Mucosa of descending colon (tissue), 3 donors: ENCODE results near the gene ELN. TPM values are rescaled to one million over a fixed set of nuclear protein-coding genes. Genes with fewer than 3 reads are reported as not detected.

Source experiments
- ATAC-seq: fragments of 200-7000 bp; cut with Tn5 transposase; one replicate; pipeline ENCODE4 v1.9.1; 2020; ENCODE audit warnings: mild to moderate bottlenecking, moderate library complexity
- DNase-seq, 3 donors: peaks; one replicate each; pipeline ENCODE4 v3.0.0-alpha.2; 2020
- H3K36me3 ChIP-seq: fragments of 200-600 bp; one replicate; pipeline ENCODE4 v1.8.0; 2021; ENCODE audit warnings: low read depth, mild to moderate bottlenecking
- H3K4me1 ChIP-seq: fragments of 200-600 bp; one replicate; pipeline ENCODE4 v1.8.0; 2021; ENCODE audit warnings: low read depth, mild to moderate bottlenecking
- H3K4me3 ChIP-seq: fragments of 200-600 bp; one replicate; pipeline ENCODE4 v1.8.0; 2021; ENCODE audit warnings: mild to moderate bottlenecking
- H3K9me3 ChIP-seq: fragments of 200-600 bp; one replicate; pipeline ENCODE4 v1.8.0; 2021; ENCODE audit warnings: mild to moderate bottlenecking
- intact Hi-C, 2 donors: fragments of 100-400 bp; cut with DNase I in 1 of 2; cut with micrococcal nuclease in 1 of 2; formaldehyde crosslinking; loops; one replicate each; pipeline versions ENCODE4 v1.11.0 to v1.11.1; 2022; cut with DNase I, micrococcal nuclease
- total RNA-seq, 3 donors: library from RNA; stranded (reverse); fragmentation: NEBNext Ultra II Directional in 2 of 3; extraction: Animal tissue kit (Norgen Biotek cat#: 25700) in 2 of 3; gene quantifications; one replicate each; pipeline versions ENCODE4 v1.2.1 to v1.2.4, GENCODE V29; 2021 to 2023
- TF ChIP-seq, protein P1 (sequence below): fragments of 200-600 bp; IDR thresholded peaks from one replicate; pipeline ENCODE4 v1.8.0; 2022; ENCODE audit warnings: antibody characterized with exemption, mild to moderate bottlenecking
- donor health status: DM: no; HTN: no; CAD: no; lungs with moderate emphysema.
- donor health status: DM: no; HTN: no; CAD: no.
- donor health status: DM: no; HTN: yes; CAD: no.

The ELN gene
- total RNA-seq, 3 donors from 2014 or later = 5.0 to 43.4 (median 20.5) TPM

DNA sequence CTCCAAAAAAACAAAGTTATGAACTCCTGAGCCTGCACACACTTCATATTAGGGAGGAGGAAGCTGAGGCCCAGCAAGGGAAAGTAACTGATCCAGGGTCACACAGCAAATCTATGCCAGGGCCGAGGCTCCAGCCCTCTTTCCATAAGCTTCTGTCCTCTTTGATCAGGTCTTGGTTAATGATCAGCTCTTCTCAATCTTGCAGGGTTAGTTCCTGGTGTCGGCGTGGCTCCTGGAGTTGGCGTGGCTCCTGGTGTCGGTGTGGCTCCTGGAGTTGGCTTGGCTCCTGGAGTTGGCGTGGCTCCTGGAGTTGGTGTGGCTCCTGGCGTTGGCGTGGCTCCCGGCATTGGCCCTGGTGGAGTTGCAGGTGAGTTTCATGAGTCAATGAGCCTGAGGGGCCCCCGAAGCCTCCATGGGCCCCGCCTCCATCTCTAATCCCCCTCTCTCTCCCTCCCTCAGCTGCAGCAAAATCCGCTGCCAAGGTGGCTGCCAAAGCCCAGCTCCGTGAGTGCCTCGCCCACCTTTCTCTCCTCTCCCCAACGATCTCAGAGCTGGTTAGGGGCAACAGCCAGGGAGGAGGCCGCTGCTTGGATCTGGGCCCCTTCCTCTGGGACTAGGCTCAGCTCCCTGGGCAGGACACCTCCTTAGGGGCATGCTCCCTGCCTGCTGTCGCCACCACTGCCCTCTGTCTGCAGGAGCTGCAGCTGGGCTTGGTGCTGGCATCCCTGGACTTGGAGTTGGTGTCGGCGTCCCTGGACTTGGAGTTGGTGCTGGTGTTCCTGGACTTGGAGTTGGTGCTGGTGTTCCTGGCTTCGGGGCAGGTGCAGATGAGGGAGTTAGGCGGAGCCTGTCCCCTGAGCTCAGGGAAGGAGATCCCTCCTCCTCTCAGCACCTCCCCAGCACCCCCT, 32.0 kb downstream of the ELN start:
- H3K36me3 ChIP-seq = no peaks in the 10 kb centered on the region
- intact Hi-C loops = loop anchor here in 1 of 2 donors (10.0 kb wide), 1 partner anchor 125 kb away; no protein-coding TSS in a partner anchor
- no peak overlapping the region for H3K4me3 ChIP-seq
- H3K4me1 ChIP-seq = peaks cover 28% of the 10 kb centered on the region
- DNase-seq (peak; percentile 91 to 93 (median 91)), ATAC-seq (peak; percentile 85)
- H3K9me3 ChIP-seq = no peaks in the 10 kb centered on the region
- TF ChIP-seq, protein P1, sequence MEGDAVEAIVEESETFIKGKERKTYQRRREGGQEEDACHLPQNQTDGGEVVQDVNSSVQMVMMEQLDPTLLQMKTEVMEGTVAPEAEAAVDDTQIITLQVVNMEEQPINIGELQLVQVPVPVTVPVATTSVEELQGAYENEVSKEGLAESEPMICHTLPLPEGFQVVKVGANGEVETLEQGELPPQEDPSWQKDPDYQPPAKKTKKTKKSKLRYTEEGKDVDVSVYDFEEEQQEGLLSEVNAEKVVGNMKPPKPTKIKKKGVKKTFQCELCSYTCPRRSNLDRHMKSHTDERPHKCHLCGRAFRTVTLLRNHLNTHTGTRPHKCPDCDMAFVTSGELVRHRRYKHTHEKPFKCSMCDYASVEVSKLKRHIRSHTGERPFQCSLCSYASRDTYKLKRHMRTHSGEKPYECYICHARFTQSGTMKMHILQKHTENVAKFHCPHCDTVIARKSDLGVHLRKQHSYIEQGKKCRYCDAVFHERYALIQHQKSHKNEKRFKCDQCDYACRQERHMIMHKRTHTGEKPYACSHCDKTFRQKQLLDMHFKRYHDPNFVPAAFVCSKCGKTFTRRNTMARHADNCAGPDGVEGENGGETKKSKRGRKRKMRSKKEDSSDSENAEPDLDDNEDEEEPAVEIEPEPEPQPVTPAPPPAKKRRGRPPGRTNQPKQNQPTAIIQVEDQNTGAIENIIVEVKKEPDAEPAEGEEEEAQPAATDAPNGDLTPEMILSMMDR = no peak

DNA sequence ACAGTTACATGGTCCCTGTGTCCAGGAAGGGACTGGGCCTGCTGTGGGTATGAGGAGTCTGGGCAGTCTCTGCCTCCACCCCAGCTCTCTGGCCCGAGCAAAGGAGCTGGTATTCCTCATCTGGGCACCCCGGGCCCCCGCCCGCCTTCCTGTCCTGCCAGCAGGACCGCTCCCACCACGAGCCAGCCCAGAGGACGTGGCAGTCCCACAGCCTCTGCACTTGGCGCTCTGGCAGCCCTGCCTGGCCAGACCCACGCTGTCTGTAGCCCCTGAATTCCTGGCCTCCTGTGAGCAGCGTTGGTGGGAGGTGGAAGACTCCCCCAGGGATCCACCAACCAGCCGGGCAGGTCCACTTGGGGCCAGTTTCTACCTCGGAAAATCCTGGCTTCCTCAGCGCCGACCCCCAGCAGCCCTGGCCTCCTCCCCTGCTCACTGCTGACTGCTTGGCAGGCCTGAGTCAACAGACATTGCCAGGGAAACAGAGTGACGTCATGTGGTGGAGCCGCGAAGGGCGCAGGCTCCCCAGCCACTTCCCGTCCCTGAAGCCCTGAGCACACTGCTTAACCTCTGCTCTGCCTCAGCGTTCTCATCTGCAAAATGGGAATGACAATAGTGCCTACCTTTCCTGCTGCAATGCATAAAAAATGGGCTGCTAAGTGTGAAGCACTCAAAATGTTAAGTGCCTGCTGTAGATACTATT, 34.0 kb downstream of the ELN start:
- ATAC-seq (peak; percentile 84), DNase-seq (peak; percentile 87 to 90 (median 89))
- TF ChIP-seq, protein P1 = no peak
- no peaks in the 10 kb centered on the region for H3K36me3 ChIP-seq
- H3K4me3 ChIP-seq = no peak overlapping the region
- intact Hi-C loops = loop anchor here in 1 of 2 donors (10.0 kb wide), 1 partner anchor 123 kb away; no protein-coding TSS in a partner anchor
- no peaks in the 10 kb centered on the region for H3K9me3 ChIP-seq
- H3K4me1 ChIP-seq = peaks cover 28% of the 10 kb centered on the region

DNA sequence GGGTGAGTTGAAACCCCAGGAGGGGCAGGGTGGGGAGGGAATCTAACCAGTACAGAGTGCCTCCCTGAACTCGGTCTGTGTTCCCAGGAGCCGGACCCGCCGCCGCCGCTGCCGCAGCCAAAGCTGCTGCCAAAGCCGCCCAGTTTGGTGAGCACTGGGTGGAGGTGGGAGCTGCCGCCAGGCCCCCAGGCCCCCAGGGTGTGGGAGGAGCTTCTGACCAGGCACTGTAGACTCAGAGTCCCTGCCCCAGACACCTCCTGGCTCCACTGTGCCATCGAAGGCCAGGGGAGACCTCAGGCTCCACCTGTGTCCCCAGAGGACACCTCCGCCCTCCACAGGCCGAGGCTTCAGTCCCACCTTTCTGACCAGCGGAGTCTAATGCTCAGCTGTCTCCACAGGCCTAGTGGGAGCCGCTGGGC, 35.3 kb downstream of the ELN start:
- ATAC-seq = no peak
- peak in 2 of 3 donors; percentile 35 to 51 for DNase-seq
- intact Hi-C loops = loop anchor here in 1 of 2 donors (10.0 kb wide), 1 partner anchor 122 kb away; no protein-coding TSS in a partner anchor
- Histone ChIP-seq H3K9me3 (no peaks in the 10 kb centered on the region), H3K4me3 (no peak overlapping the region), H3K4me1 (peaks cover 28% of the 10 kb centered on the region), H3K36me3 (no peaks in the 10 kb centered on the region)
- TF ChIP-seq, protein P1 = no peak

DNA sequence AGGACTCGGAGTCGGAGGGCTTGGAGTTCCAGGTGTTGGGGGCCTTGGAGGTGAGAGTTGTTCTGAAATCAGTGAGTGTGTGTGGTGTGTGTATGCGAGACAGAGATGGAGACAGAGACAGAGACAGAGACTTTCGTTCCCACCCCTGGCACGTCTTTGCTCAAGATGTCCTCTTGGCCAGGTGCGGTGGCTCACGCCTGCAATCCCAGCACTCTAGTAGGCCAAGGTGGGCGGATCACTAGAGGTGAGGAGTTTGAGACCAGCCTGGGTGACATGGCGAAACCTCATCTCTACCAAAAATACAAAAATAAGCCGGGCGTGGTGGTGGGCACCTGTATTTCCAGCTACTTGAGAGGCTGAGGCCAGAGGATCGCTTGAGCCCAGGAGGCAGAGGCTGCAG, 35.7 kb downstream of the ELN start:
- Histone ChIP-seq H3K36me3 (no peaks in the 10 kb centered on the region), H3K4me1 (peaks cover 28% of the 10 kb centered on the region), H3K4me3 (no peak overlapping the region), H3K9me3 (no peaks in the 10 kb centered on the region)
- intact Hi-C loops = loop anchor here in 1 of 2 donors (10.0 kb wide), 1 partner anchor 121 kb away; no protein-coding TSS in a partner anchor
- DNase-seq = no peak
- ATAC-seq = no peak
- TF ChIP-seq, protein P1 = no peak

DNA sequence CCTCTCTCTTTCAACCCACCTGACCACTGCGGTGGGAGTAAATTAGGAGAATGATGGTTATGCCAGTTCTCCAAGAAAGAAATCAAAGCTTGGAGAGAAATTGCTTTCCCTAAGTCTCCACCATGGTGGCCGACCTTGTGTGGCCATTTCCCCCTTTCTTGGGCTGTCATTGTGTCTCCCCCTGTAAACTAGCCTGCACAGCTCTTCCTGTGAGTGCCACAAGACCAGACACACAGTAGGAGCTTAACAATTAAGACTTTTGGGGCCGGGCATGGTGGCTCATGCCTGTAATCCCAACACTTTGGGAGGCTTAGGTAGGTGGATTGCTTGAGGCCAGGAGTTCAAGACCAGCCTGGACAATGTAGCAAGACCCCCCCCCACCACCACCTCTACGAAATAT, 36.7 kb downstream of the ELN start:
- H3K4me1 ChIP-seq = peaks cover 25% of the 10 kb centered on the region
- H3K4me3 ChIP-seq = no peak overlapping the region
- no peak for DNase-seq
- intact Hi-C loops = loop anchor here in 1 of 2 donors (10.0 kb wide), 1 partner anchor 120 kb away; no protein-coding TSS in a partner anchor
- no peaks in the 10 kb centered on the region for H3K36me3 ChIP-seq
- TF ChIP-seq, protein P1 = no peak
- H3K9me3 ChIP-seq = no peaks in the 10 kb centered on the region
- no peak for ATAC-seq
